ENCODE data around the gene NRSN1.

- no peak for TF ChIP-seq CTCF (IDR thresholded peaks at IDR 0.05)
- TF ChIP-seq POLR2A (IDR thresholded peaks at IDR 0.05): no peak
Measured at GRCh38 chr6:24131751-24132150, 5.7 kb downstream of the NRSN1 start.

Measured in Peyer's patch (tissue), 4 donors.